Measurements from ENCODE around the gene USP33.
"Not testable (repeated sequence)": the region's sequence is repeated elsewhere in the genome, so short reads cannot be mapped to it uniquely, and the experiment has no call there.

The USP33 gene

DNA sequence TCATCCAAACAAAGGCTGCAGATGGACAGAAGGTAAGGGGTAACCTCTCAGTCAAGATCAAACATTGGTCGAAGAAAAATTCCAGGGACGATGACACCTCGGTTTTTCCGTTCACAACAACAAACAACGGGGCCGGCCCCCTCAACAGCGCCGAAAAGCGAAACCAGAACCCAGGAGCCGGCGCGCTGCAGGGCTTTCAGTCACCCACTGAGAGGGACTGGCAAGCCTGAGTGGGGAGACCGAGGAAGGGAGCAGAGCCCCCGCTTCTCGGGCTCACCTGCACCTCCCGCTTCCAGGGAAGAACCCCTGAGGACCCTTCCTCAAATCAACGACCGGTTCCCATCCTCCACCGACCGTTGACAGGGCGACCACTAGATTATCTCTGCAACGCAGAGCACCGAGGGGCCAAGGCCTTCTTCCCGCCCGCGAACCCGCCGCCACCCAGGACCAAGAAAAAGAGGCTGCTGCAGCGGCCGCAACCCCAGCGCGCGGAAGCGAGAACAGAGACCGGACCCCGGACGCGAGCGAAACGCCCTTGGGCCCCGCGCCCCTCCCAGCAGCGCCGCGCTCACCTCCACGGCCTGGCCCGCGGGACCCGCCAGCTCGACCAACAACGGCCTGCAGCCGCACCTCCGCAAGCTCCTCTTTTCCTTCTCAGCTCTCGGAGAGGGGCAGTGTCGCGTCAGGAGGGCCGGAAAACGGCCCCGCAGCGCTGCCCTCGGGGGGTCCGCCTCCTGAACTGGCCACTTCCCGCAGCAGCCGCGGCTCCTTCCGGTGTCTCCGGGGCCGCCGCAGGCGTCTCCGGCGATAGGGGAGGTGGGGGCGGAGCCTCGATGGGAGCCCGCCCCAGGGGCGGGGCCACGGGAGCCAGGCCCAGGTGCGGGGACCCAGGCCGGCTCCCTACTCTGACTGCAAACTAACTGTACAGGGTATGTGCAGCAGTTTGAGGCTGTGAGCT lies at the start of gene USP33:
TSS of gene USP33 (minus strand) at position 782 of the 958 bp plus-strand sequence. CDS start 18,155 bp downstream, outside the sequence.
- ChIA-PET CTCF (no interaction called here), POLR2A (interaction anchor here (1.9 kb wide), 1 partner anchor 20 kb away, joined by 5 read pairs; the partner anchor contains the start of gene MIGA1)
- no peak for DNase-seq (ENCODE audit: low read depth, low spot score)
- TF ChIP-seq, protein P1, sequence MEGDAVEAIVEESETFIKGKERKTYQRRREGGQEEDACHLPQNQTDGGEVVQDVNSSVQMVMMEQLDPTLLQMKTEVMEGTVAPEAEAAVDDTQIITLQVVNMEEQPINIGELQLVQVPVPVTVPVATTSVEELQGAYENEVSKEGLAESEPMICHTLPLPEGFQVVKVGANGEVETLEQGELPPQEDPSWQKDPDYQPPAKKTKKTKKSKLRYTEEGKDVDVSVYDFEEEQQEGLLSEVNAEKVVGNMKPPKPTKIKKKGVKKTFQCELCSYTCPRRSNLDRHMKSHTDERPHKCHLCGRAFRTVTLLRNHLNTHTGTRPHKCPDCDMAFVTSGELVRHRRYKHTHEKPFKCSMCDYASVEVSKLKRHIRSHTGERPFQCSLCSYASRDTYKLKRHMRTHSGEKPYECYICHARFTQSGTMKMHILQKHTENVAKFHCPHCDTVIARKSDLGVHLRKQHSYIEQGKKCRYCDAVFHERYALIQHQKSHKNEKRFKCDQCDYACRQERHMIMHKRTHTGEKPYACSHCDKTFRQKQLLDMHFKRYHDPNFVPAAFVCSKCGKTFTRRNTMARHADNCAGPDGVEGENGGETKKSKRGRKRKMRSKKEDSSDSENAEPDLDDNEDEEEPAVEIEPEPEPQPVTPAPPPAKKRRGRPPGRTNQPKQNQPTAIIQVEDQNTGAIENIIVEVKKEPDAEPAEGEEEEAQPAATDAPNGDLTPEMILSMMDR (IDR thresholded peaks at IDR 0.05; ENCODE audit: insufficient read depth, low read length, missing control alignments): no peak
- peak within 1 kb of the TSS; percentile 93 for H3K4me3 ChIP-seq (ENCODE audit: low read depth, low read length)

DNA sequence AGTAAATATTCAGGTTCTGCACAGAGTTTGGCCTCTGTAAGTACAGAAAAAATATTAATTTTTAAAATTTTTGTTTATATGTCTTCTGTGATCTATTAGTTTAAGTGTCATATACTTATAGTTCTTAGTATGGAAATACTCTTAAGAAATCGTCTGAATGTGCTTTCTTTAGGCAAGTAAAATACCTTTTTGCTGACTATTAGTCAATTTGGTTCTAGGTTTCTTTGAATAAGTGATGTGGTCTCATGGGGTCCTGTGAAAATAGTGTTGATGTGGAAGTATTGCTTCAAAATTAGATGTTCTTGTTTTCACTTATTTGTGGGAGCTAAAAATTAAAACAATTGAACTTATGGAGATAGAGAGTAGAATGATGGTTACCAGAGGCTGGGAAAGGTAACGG lies 43.7 kb upstream of the USP33 start:
- no peak overlapping the region for H3K4me3 ChIP-seq (ENCODE audit: low read depth, low read length)
- DNase-seq (ENCODE audit: low read depth, low spot score): no peak
- TF ChIP-seq, protein P1 (IDR thresholded peaks at IDR 0.05; ENCODE audit: insufficient read depth, low read length, missing control alignments): no peak
- ChIA-PET POLR2A (no interaction called here), CTCF (interaction anchor here (1.1 kb wide), 2 partner anchors 19 to 88 kb away, joined by 3 read pairs; no protein-coding TSS in a partner anchor)

DNA sequence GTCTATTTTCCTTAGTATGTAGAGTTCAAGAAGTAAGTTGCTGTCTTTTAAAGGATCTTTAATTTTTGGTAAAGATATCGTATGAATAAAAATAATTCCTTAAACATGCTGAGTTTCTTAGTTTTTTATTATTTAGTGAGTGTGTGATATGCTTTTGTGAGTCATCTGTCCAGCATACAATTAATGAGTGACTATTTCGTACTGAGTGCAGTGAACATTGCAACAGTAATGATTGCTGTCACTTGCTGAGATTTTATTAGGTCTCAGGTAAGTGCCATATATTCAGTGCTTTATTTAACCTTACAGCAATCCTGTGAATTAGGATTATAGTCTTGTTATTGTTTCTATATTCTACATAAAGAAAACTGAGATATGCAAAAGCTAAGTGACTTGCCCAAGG lies 42.4 kb upstream of the USP33 start:
- POLR2A ChIA-PET: no interaction called here
- H3K4me3 ChIP-seq (ENCODE audit: low read depth, low read length): no peak overlapping the region
- DNase-seq (ENCODE audit: low read depth, low spot score): no peak
- CTCF ChIA-PET: no interaction called here
- TF ChIP-seq, protein P1 (IDR thresholded peaks at IDR 0.05; ENCODE audit: insufficient read depth, low read length, missing control alignments): no peak

DNA sequence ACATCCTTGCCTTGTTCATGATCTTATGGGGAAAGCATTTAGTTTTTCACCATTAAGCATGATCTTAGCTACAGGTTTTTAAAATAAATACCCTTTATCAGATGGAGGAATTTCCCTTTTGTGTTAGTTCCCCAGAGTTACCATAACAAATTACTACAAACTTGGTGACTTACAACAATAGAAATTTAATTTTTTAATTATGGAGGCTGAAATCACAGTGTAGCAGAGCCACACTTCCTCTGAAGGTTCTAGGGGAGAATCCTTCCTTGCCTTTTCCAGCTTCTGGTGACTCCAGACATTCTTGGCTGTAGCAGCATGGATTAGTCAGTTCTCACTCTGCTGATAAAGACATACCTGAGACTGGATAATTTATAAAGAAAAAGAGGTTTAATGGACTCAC lies 38.3 kb upstream of the USP33 start:
- DNase-seq (ENCODE audit: low read depth, low spot score): no peak
- TF ChIP-seq, protein P1 (IDR thresholded peaks at IDR 0.05; ENCODE audit: insufficient read depth, low read length, missing control alignments): no peak
- no peak overlapping the region for H3K4me3 ChIP-seq (ENCODE audit: low read depth, low read length)
- CTCF ChIA-PET: interaction anchor here (1.1 kb wide), 1 partner anchor 17 kb away, joined by 3 read pairs; no protein-coding TSS in a partner anchor
- POLR2A ChIA-PET: no interaction called here

DNA sequence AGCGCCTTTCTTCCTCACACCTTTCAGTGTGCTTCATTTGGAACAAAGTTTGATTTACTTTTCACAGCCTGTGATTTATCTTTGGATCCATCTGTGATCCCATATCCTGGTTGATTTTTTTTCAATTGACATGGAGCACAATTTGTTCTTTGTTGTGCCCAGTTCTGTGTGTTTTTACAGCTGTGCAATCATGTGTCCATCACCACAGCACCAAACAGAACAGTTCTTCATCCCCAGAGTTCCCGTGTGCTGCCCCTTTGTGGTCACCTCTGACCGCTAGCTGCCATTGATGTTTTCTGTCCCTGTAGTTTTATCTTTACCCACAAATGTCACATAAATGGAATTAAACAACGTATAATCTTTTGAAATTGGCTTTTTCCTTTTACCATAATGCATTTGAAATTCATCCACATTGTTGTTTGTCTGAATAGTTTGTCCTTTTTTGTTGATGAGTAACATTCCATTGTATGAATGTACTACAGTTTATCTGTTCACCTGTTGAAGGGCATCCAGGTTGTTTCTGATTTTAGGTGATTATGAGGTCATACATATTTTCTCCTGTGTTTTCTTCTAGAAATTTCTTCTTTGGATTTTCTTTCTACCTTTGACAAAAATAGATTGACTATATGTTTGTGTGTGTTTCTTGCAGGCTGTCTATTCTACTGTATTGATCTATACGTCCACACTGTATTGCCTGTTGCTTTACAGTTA lies 37.2 kb upstream of the USP33 start:
- CTCF ChIA-PET: no interaction called here
- POLR2A ChIA-PET: interaction anchor here (0.7 kb wide), 2 partner anchors 48 to 654 kb away, joined by 4 to 5 read pairs; no protein-coding TSS in a partner anchor
- DNase-seq (ENCODE audit: low read depth, low spot score): no peak
- H3K4me3 ChIP-seq (ENCODE audit: low read depth, low read length): no peak overlapping the region
- TF ChIP-seq, protein P1 (IDR thresholded peaks at IDR 0.05; ENCODE audit: insufficient read depth, low read length, missing control alignments): no peak

DNA sequence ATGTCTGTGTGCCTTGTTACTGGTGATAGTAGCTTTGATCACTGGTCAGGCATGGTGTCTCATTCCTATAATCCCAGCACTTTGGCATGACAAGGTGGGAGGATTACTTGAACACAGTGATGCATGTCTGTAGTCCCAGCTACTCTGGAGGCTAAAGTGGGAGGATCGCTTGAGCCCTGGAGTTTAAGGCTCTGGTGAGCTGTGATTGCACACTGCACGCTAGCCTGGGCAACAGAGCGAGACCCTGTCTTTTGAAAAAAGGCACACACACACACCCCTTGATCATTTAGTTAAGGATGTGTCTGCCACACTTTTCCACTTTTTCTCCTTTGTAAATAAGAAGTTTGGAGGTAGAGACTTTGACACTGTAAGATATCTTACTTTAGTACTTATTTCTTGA lies 34.9 kb upstream of the USP33 start:
- TF ChIP-seq, protein P1 (IDR thresholded peaks at IDR 0.05; ENCODE audit: insufficient read depth, low read length, missing control alignments): no peak
- no peak overlapping the region for H3K4me3 ChIP-seq (ENCODE audit: low read depth, low read length)
- no peak for DNase-seq (ENCODE audit: low read depth, low spot score)
- POLR2A ChIA-PET: no interaction called here
- CTCF ChIA-PET: no interaction called here

DNA sequence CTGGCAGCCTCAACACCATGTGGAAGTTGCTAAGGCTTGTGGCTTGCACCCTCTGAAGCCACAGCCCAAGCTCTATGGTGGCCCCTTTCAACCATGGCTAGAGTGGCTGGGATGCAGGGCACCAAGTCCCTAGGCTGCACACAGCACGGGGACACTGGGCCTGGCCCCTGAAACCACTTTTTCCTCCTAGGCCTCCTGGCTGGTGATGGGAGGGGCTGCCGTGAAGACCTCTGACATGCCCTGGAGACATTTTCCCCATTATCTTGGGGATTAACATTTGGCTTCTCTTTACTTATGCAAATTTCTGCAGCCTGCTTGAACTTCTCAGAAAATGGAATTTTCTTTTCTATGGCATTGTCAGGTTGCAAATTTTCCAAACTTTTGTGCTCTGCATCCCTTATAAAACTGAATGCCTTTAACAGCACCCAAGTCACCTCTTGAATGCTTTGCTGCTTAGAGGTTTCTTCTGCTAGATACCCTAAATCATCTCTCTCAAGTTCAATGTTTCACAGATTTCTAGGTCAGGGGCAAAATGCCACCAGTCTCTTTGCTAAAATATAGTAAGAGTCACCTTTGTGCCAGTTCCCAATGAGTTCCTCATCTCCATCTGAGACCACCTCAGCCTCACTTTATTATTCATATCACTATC lies 26.6 kb upstream of the USP33 start:
- POLR2A ChIA-PET: not testable (repeated sequence)

More for the DNA sequence above, 26.6 kb upstream of the USP33 start:
- CTCF ChIA-PET; DNase-seq (ENCODE audit: low read depth, low spot score); H3K4me3 ChIP-seq (ENCODE audit: low read depth, low read length): not testable (repeated sequence)

Data from AG04449 (cell line).